Mucosa of descending colon (tissue), 3 donors: ENCODE data around the gene MPL. TPM values are rescaled to one million over a fixed set of nuclear protein-coding genes. Genes with fewer than 3 reads are reported as not detected.

Experiments
- ATAC-seq: fragments of 200-7000 bp; cut with Tn5 transposase; one replicate; pipeline ENCODE4 v1.9.1; 2020; ENCODE audit warnings: mild to moderate bottlenecking, moderate library complexity
- DNase-seq, 3 donors: peaks; one replicate each; pipeline ENCODE4 v3.0.0-alpha.2; 2020
- H3K36me3 ChIP-seq: fragments of 200-600 bp; one replicate; pipeline ENCODE4 v1.8.0; 2021; ENCODE audit warnings: low read depth, mild to moderate bottlenecking
- H3K4me1 ChIP-seq: fragments of 200-600 bp; one replicate; pipeline ENCODE4 v1.8.0; 2021; ENCODE audit warnings: low read depth, mild to moderate bottlenecking
- H3K4me3 ChIP-seq: fragments of 200-600 bp; one replicate; pipeline ENCODE4 v1.8.0; 2021; ENCODE audit warnings: mild to moderate bottlenecking
- H3K9me3 ChIP-seq: fragments of 200-600 bp; one replicate; pipeline ENCODE4 v1.8.0; 2021; ENCODE audit warnings: mild to moderate bottlenecking
- intact Hi-C, 2 donors: fragments of 100-400 bp; cut with DNase I in 1 of 2; cut with micrococcal nuclease in 1 of 2; formaldehyde crosslinking; loops; one replicate each; pipeline versions ENCODE4 v1.11.0 to v1.11.1; 2022; cut with DNase I, micrococcal nuclease
- total RNA-seq, 3 donors: library from RNA; stranded (reverse); fragmentation: NEBNext Ultra II Directional in 2 of 3; extraction: Animal tissue kit (Norgen Biotek cat#: 25700) in 2 of 3; gene quantifications; one replicate each; pipeline versions ENCODE4 v1.2.1 to v1.2.4, GENCODE V29; 2021 to 2023
- TF ChIP-seq, protein P1 (sequence below): fragments of 200-600 bp; IDR thresholded peaks from one replicate; pipeline ENCODE4 v1.8.0; 2022; ENCODE audit warnings: antibody characterized with exemption, mild to moderate bottlenecking
- donor health status: DM: no; HTN: no; CAD: no; lungs with moderate emphysema.
- donor health status: DM: no; HTN: no; CAD: no.
- donor health status: DM: no; HTN: yes; CAD: no.

MPL gene
- total RNA-seq, 3 donors from 2014 or later = 0.81 to 1.0 TPM; not detected in 1

- DNase-seq (no peak), ATAC-seq (no peak)
- Histone ChIP-seq H3K36me3 (no peaks in the 10 kb centered on the region), H3K9me3 (no peaks in the 10 kb centered on the region), H3K4me3 (no peak overlapping the region), H3K4me1 (peaks cover 8% of the 10 kb centered on the region)
- intact Hi-C loops = no loop called here
- TF ChIP-seq, protein P1, sequence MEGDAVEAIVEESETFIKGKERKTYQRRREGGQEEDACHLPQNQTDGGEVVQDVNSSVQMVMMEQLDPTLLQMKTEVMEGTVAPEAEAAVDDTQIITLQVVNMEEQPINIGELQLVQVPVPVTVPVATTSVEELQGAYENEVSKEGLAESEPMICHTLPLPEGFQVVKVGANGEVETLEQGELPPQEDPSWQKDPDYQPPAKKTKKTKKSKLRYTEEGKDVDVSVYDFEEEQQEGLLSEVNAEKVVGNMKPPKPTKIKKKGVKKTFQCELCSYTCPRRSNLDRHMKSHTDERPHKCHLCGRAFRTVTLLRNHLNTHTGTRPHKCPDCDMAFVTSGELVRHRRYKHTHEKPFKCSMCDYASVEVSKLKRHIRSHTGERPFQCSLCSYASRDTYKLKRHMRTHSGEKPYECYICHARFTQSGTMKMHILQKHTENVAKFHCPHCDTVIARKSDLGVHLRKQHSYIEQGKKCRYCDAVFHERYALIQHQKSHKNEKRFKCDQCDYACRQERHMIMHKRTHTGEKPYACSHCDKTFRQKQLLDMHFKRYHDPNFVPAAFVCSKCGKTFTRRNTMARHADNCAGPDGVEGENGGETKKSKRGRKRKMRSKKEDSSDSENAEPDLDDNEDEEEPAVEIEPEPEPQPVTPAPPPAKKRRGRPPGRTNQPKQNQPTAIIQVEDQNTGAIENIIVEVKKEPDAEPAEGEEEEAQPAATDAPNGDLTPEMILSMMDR = no peak
These were observed 15.3 kb downstream of the MPL start for GRCh38 chr1:43352881-43353280.

DNA sequence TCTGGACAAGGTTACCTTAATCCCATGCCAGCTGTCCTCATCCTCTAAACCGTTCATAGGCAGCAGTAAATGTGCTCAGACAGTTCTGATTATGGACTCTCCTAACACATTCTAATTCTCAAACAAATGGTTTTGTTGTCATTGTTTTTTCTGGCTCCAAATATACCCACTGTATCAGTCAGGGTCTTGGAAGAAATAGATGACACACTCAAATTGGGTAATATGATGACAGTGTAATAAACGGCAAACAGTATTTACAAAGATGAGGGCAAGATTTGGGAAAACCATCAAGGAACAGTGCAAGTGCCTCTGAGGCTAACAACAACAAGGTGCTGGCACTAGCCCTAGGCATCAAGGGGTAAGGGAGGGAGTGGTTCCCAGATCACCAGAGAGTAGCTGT is 16.9 kb downstream of the MPL start:
- intact Hi-C loops = no loop called here
- peaks cover 18% of the 10 kb centered on the region for H3K4me1 ChIP-seq
- ATAC-seq = no peak
- TF ChIP-seq, protein P1 = no peak
- DNase-seq = no peak
- H3K9me3 ChIP-seq = no peaks in the 10 kb centered on the region
- no peak overlapping the region for H3K4me3 ChIP-seq
- H3K36me3 ChIP-seq = no peaks in the 10 kb centered on the region

DNA sequence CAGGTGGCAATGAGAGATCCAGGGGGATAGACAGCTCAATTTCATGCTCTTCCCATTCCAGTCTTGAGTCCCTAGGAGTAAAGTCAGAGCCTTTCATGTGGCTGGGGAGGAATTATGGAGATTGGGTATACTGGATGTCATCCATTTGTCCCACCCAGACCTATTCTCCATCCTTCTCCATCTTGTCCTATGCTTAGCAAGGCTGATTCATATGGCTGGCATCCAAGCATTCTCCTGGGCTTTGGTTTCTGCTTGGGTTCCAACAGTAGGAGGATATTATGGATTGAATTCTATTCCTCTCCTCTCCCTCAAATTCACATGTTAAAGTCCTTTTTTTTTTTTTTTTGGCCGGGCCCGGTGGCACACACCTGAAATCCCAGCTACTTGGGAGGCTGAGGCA is 17.3 kb downstream of the MPL start:
- DNase-seq = no peak
- Histone ChIP-seq H3K36me3 (no peaks in the 10 kb centered on the region), H3K4me3 (no peak overlapping the region), H3K9me3 (no peaks in the 10 kb centered on the region), H3K4me1 (peaks cover 18% of the 10 kb centered on the region)
- TF ChIP-seq, protein P1 = no peak
- intact Hi-C loops = no loop called here
- no peak for ATAC-seq

- DNase-seq (no peak), ATAC-seq (no peak)
- intact Hi-C loops = no loop called here
- Histone ChIP-seq H3K4me1 (peaks cover 18% of the 10 kb centered on the region), H3K9me3 (no peaks in the 10 kb centered on the region), H3K36me3 (no peaks in the 10 kb centered on the region), H3K4me3 (no peak overlapping the region)
- TF ChIP-seq, protein P1 = no peak
These were observed 19.6 kb downstream of the MPL start for GRCh38 chr1:43357251-43357650.

- TF ChIP-seq, protein P1 = no peak
- Histone ChIP-seq H3K9me3 (no peaks in the 10 kb centered on the region), H3K4me1 (peaks cover 18% of the 10 kb centered on the region), H3K4me3 (peak overlapping the region; percentile 1), H3K36me3 (no peaks in the 10 kb centered on the region)
- peak in 1 of 3 donors; percentile 73 for DNase-seq
- peak; percentile 67 for ATAC-seq
- intact Hi-C loops = no loop called here
These were observed 20.6 kb downstream of the MPL start for GRCh38 chr1:43358121-43358745.
